Stimulated activated memory B cell treated with anti-CD40 and anti-IgM and Interleukin-4, amounts not matched to agents 10 μg/mL and 1 μg/mL and 100 μg/mL, for 72 hours (primary cell): ENCODE data around the gene CARS2.
"Not testable (repeated sequence)": the region's sequence is repeated elsewhere in the genome, so short reads cannot be mapped to it uniquely, and the experiment has no call there.

Source experiments
- ATAC-seq: fragments of 150-1000 bp; cut with Tn5 transposase; 2 replicates; pipeline ENCODE4 v1.10.0; 2021
- H3K27ac Mint-ChIP-seq: one replicate; pipeline ENCODE4 v1.8.0; 2022; ENCODE audit warnings: mild to moderate bottlenecking, mixed read lengths
- H3K27me3 Mint-ChIP-seq: one replicate; pipeline ENCODE4 v1.8.0; 2022; ENCODE audit warnings: mixed read lengths
- H3K36me3 Mint-ChIP-seq: one replicate; pipeline ENCODE4 v1.8.0; 2022; ENCODE audit warnings: mixed read lengths
- H3K4me1 Mint-ChIP-seq: one replicate; pipeline ENCODE4 v1.8.0; 2022; ENCODE audit warnings: mixed read lengths
- H3K4me3 Mint-ChIP-seq: one replicate; pipeline ENCODE4 v1.8.0; 2022; ENCODE audit warnings: mild to moderate bottlenecking, moderate library complexity, mixed read lengths
- H3K9me3 Mint-ChIP-seq: one replicate; pipeline ENCODE4 v1.8.0; 2022; ENCODE audit warnings: mixed read lengths

Gene CARS2

DNA sequence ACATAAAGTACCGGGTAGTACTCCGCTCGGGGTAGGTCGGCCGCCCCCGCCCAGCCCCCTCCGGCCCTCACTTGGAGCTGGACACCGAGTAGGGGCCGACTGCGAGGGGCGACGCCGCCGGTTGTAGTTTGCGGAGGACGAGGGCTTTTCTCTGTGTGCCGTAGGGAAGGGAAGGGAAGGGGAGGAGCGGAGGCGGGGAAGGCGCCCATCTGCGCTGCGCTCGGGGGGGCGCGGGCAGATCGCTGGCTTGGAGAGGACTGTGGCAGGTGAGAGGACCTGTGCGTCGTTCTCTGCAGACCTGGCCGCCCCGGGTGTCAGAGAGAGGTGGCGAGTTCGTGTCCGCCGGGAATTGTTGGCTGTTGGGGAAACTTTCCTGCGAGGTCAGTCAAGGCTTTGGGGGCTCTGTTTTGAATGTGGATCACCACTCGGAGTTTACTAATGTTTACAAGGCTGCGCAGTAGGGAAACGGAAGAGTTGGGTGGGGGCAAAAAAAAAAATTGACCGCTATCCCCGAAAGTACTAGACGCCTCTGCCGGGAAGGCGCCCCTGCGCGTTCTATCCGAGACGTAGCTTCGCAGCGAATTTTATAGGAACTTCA, 9.0 kb upstream of the CARS2 start:
- no peaks in the 10 kb centered on the region for H3K9me3 Mint-ChIP-seq
- H3K36me3 Mint-ChIP-seq, result peaks cover 12% of the 10 kb centered on the region
- no peak for ATAC-seq
- H3K4me1 Mint-ChIP-seq, result peaks cover 30% of the 10 kb centered on the region
- peak overlapping the region; percentile 93 for H3K27ac Mint-ChIP-seq
- H3K27me3 Mint-ChIP-seq, result no peaks in the 10 kb centered on the region
- peak overlapping the region; percentile 96 for H3K4me3 Mint-ChIP-seq

DNA sequence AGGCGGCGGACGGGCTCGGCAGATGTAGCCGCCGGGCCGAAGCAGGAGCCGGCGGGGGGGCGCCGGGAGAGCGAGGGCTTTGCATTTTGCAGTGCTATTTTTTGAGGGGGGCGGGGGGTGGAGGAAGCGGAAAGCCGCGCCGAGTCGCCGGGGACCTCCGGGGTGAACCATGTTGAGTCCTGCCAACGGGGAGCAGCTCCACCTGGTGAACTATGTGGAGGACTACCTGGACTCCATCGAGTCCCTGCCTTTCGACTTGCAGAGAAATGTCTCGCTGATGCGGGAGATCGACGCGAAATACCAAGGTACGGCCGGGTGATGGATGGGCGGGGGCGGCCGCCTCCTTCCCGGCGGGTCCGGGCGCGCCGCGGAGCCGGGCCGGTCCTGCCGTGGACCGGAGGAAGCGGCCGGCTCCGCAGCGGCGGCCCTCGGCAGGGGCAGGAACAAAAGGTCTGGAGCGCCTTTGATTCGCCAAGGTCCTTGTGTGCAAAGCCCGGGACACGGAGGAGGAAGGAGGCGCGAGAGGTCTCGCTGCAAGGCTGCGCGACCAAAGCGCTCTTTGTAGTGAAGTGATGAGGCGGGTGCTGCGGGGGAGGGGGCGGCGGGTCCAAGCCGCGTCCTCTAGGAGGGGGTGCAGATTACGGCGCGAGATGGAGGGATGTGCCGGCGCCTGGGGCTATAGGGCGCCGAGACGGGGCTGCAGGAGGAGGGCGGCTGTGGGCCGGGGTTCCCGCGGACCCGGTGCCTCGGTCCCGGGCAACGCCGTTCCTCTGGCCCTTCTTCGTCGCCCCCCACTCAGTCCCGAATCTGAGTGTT, 8.3 kb upstream of the CARS2 start:
- no peaks in the 10 kb centered on the region for H3K9me3 Mint-ChIP-seq
- peaks cover 5% of the 10 kb centered on the region for H3K36me3 Mint-ChIP-seq
- H3K27me3 Mint-ChIP-seq, result no peaks in the 10 kb centered on the region
- H3K27ac Mint-ChIP-seq, result peak overlapping the region; percentile 93
- H3K4me3 Mint-ChIP-seq, result peak overlapping the region; percentile 96
- peaks cover 24% of the 10 kb centered on the region for H3K4me1 Mint-ChIP-seq
- ATAC-seq, result no peak

GRCh38 chr13:110713642-110713952, 7.7 kb upstream of the CARS2 start, which contains the start of gene ING1:
ING1 (plus strand) TSS chr13:110713700; CDS start chr13:110714150, 450 bp downstream.
- ATAC-seq, result no peak
- Mint-ChIP-seq H3K36me3 (no peaks in the 10 kb centered on the region), H3K4me1 (peaks cover 24% of the 10 kb centered on the region), H3K4me3 (peak within 1 kb of the TSS; percentile 96), H3K27ac (peak within 1 kb of the TSS; percentile 93), H3K9me3 (no peaks in the 10 kb centered on the region), H3K27me3 (no peaks in the 10 kb centered on the region)

DNA sequence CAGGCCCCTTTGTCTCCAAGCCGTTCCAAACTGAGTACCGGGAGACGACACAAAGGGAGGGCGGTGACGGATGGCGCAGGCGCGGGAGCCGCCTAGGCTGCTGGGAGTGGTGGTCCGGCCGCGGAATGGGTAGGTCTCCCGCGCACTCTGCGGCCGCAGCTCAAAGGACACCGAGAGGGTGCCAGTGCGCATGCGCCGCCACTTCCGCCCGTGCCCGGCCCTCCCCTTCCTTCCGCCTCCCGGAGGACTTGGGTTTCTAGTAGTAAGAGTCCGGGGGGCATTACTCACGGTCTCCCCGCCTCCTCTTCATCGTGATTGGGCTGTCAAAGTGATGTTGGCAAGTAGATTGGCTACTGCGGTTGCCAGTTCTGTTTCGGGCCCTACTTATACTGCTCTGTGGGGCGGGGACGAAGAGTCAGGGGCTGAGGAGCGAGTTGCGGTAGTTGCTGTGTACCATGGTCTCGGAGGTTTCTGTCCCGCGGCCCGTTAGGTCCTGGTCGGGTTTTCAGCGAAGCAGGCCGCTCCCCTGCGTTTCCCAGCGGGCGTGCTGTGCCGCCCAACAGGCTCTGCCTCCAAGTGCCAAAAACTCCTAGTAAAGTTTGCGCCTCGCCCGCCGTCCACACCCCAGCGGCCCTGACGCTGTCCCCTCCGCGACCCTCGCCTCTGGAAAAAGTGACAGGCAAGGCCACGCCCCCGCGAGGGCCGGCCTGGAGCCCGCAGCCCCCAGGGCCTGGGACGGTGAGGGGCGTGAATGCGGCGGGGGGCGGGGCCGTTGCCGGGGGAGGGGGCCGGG, 7.1 kb upstream of the CARS2 start:
- H3K36me3 Mint-ChIP-seq, result no peaks in the 10 kb centered on the region
- H3K27me3 Mint-ChIP-seq, result no peaks in the 10 kb centered on the region
- H3K9me3 Mint-ChIP-seq, result no peaks in the 10 kb centered on the region
- peak overlapping the region; percentile 93 for H3K27ac Mint-ChIP-seq
- peak; percentile 80 for ATAC-seq
- H3K4me1 Mint-ChIP-seq, result peaks cover 21% of the 10 kb centered on the region
- peak overlapping the region; percentile 96 for H3K4me3 Mint-ChIP-seq

DNA sequence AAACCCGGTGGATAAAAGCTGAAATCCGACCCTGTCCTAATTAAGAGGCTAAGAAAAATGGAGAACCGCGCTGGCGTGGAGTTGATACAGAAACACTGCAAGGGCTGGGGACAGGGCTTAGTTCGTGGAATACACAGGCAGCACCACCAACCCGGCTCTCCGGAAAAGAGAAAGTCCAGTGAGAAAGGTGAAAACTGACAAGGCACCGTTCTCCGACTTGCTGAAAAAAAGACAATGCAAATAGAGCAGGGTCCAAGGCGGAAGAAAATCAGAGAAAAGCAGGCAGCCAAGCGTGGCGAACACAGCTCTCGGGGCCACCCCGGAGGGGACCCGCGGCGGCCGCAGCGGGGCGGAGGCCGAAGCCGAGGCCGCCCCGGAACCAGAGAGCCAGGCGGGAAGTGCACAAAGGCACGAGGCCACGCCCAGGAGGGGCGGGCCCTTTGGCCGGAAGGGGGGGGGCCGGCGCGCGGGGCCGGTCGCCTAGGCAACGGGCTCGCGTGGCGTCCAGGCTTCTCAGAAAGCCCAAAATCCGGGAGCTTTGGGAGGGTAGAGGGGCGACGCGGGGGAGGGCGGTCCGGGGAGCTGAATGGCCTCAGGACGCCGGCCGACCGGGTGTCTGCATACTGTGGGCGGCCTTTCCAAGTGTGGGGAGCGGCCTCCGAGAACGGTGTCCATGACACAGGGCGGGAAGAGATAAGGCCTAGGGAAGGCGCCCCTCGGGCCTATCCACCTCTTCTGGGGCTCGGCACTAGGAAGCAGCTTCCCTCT, 6.3 kb upstream of the CARS2 start:
- Mint-ChIP-seq H3K4me3 (peak overlapping the region; percentile 96), H3K36me3 (no peaks in the 10 kb centered on the region), H3K27me3 (no peaks in the 10 kb centered on the region), H3K27ac (peak overlapping the region; percentile 93), H3K9me3 (no peaks in the 10 kb centered on the region), H3K4me1 (peaks cover 15% of the 10 kb centered on the region)
- ATAC-seq, result peak; percentile 67

- Mint-ChIP-seq H3K27ac (peak overlapping the region; percentile 71), H3K27me3 (no peaks in the 10 kb centered on the region), H3K4me1 (peaks cover 44% of the 10 kb centered on the region), H3K9me3 (no peaks in the 10 kb centered on the region), H3K36me3 (peaks cover 14% of the 10 kb centered on the region), H3K4me3 (peak overlapping the region; percentile 84)
- ATAC-seq, result no peak
Measured at GRCh38 chr13:110706570-110707372, 855 bp upstream of the CARS2 start.

DNA sequence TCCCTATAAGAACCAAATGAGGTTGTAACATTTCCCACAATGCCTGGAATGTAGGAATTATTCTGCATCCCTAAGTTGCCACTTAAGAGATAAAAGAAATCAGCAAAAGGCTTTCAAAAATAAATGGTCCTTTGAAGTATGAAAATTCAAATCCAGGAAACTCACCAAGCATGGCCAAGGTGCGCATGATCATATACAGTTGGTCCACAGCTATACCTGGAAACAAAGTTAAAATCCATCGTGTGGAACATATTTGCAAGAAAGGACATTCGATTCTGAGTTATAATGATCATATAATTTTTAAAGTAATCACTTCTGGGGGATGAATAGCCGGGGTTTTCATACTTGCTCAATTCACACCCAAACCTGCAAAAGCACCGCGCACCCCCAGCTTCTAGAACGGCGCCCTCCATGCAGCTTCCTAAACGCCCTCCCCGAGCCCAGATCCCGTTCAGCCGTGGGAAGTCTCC, 525 bp downstream of the CARS2 start:
- Mint-ChIP-seq H3K36me3 (peaks cover 21% of the 10 kb centered on the region), H3K9me3 (no peaks in the 10 kb centered on the region), H3K27ac (peak overlapping the region; percentile 71), H3K27me3 (no peaks in the 10 kb centered on the region), H3K4me1 (peaks cover 36% of the 10 kb centered on the region), H3K4me3 (peak overlapping the region; percentile 84)
- no peak for ATAC-seq

- Mint-ChIP-seq H3K27me3 (no peaks in the 10 kb centered on the region), H3K36me3 (peaks cover 45% of the 10 kb centered on the region), H3K27ac (peak overlapping the region; percentile 37), H3K4me3 (no peak overlapping the region), H3K9me3 (no peaks in the 10 kb centered on the region), H3K4me1 (peaks cover 57% of the 10 kb centered on the region)
- ATAC-seq, result no peak
Measured at GRCh38 chr13:110702591-110703526, 3.1 kb downstream of the CARS2 start.

DNA sequence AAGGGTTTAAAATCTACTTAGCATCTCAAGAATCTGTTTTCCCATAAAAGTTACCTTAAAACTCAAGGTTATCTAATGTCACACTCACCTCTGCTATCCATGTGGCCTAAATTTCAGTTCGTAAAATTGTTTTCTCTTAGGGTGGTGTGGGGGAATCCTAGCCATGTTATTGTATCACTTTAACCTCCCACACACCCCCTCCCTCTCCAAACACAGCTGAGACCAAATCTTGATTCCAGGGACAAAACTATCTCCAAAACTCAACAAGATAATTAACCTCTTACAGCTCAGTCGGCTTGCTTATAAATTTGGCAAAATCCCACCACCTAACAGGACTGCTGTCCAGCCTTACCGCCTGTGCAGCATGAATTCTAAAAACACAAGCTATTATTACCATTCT, 3.8 kb downstream of the CARS2 start:
- peaks cover 59% of the 10 kb centered on the region for H3K4me1 Mint-ChIP-seq
- H3K27ac Mint-ChIP-seq, result peak overlapping the region; percentile 37

GRCh38 chr13:110701061-110701460, 4.9 kb downstream of the CARS2 start:
- Mint-ChIP-seq H3K36me3 (peaks cover 59% of the 10 kb centered on the region), H3K4me1 (peaks cover 55% of the 10 kb centered on the region)
- not testable (repeated sequence) for ATAC-seq, H3K27me3 Mint-ChIP-seq, H3K4me3 Mint-ChIP-seq, H3K27ac Mint-ChIP-seq, H3K9me3 Mint-ChIP-seq

More for the DNA sequence above, 3.8 kb downstream of the CARS2 start:
- no peak overlapping the region for H3K4me3 Mint-ChIP-seq
- no peaks in the 10 kb centered on the region for H3K9me3 Mint-ChIP-seq
- ATAC-seq, result no peak
- H3K36me3 Mint-ChIP-seq, result peaks cover 53% of the 10 kb centered on the region
- H3K27me3 Mint-ChIP-seq, result no peaks in the 10 kb centered on the region

DNA sequence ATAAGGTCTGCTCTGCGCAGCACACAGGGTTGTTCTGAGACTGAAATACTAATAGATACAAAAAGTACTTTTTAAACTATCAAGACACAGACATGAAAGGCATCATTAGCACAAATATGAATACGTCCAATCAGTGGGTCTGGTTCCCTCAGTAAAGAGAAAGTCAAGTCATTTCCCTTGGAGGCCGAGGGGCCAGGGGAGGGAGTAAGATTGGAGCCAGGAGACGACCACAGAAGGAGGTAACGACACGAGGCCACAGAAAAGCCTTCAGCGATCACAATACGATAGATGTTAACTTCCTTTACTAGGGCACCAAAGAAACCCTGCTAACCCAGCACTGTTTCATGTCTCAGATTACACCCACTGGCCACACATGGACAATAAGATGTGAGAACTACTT, 5.3 kb downstream of the CARS2 start:
- Mint-ChIP-seq H3K4me1 (peaks cover 55% of the 10 kb centered on the region), H3K27me3 (no peaks in the 10 kb centered on the region), H3K9me3 (no peaks in the 10 kb centered on the region), H3K27ac (no peak overlapping the region), H3K4me3 (no peak overlapping the region), H3K36me3 (peaks cover 59% of the 10 kb centered on the region)
- no peak for ATAC-seq

- no peak overlapping the region for H3K4me3 Mint-ChIP-seq
- H3K27me3 Mint-ChIP-seq, result no peaks in the 10 kb centered on the region
- peaks cover 59% of the 10 kb centered on the region for H3K36me3 Mint-ChIP-seq
- no peak for ATAC-seq
- no peak overlapping the region for H3K27ac Mint-ChIP-seq
- peaks cover 53% of the 10 kb centered on the region for H3K4me1 Mint-ChIP-seq
- H3K9me3 Mint-ChIP-seq, result no peaks in the 10 kb centered on the region
Measured at GRCh38 chr13:110700186-110700585, 5.7 kb downstream of the CARS2 start.
